SK-N-SH (cell line): ENCODE measurements around the gene NTN1. TPM values are rescaled to one million over a fixed set of nuclear protein-coding genes. Genes with fewer than 3 reads are reported as not detected.

Experiments
- CTCF ChIA-PET: fragments of 300-600, 350-600 bp; formaldehyde crosslinking; extraction: SDS; loops from one replicate; lab custom pipeline; 2021; lab: Yijun Ruan, JAX
- POLR2A ChIA-PET: fragments of 350-600 bp; sonication (Branson Sonifier 250); formaldehyde crosslinking; extraction: SDS; loops from one replicate; lab custom pipeline; 2020; ENCODE audit warnings: antibody characterized with exemption, inconsistent platforms; lab: Yijun Ruan, JAX
- DNase-seq: peaks from one replicate; pipeline ENCODE4 v3.0.0; 2012
- H2AFZ ChIP-seq: fragments of 200-600 bp; sonication (generic); 2 replicates; pipeline ENCODE4 v1.8.1; 2016; ENCODE audit warnings: antibody characterized with exemption, mild to moderate bottlenecking, low read depth
- H3F3A ChIP-seq: fragments of 200-600 bp; sonication (generic); replicated peaks from 2 replicates; pipeline ENCODE3; 2016; ENCODE audit warnings: antibody characterized with exemption, mild to moderate bottlenecking; ENCODE audit not compliant: insufficient read depth
- H3K27ac ChIP-seq, 2 experiments: fragments of 200-500 bp in 1 of 2; fragments of 200-600 bp in 1 of 2; sonication (Bioruptor generic) in 1 of 2; sonication (generic), shearing (Covaris generic) in 1 of 2; 2 replicates each; pipeline versions ENCODE4 v1.5.1 to v1.6.1; 2014 to 2016; ENCODE audit warnings: low read depth in 2 of 2, inconsistent platforms in 1 of 2, low read length in 1 of 2, mild to moderate bottlenecking in 1 of 2, mixed read lengths in 1 of 2
- H3K27me3 ChIP-seq: fragments of 200-600 bp; sonication (generic), shearing (Covaris generic); 2 replicates; pipeline ENCODE4 v1.6.1; 2016; ENCODE audit warnings: mixed run types; ENCODE audit not compliant: insufficient read depth
- H3K36me3 ChIP-seq, 2 experiments: fragments of 200-500 bp in 1 of 2; fragments of 200-600 bp in 1 of 2; sonication (Bioruptor generic) in 1 of 2; sonication (generic) in 1 of 2; replicated peaks in 1 of 2; 2 replicates each; pipeline versions ENCODE3 to v1.5.1; 2014 to 2016; ENCODE audit warnings: low read length in 1 of 2, mild to moderate bottlenecking in 1 of 2; ENCODE audit not compliant: insufficient read depth in 2 of 2, control insufficient read depth in 1 of 2
- H3K4me1 ChIP-seq, 2 experiments: fragments of 200-500 bp in 1 of 2; fragments of 200-600 bp in 1 of 2; sonication (Bioruptor generic) in 1 of 2; sonication (generic), shearing (Covaris generic) in 1 of 2; 2 replicates each; pipeline versions ENCODE4 v1.5.1 to v1.6.1; 2014 to 2016; ENCODE audit warnings: low read depth in 1 of 2, low read length in 1 of 2, mixed run types in 1 of 2; ENCODE audit not compliant: insufficient read depth in 2 of 2, control insufficient read depth in 1 of 2
- H3K4me2 ChIP-seq: fragments of 200-600 bp; sonication (generic), shearing (Covaris generic); 2 replicates; pipeline ENCODE4 v1.6.1; 2017; ENCODE audit warnings: mixed run types
- H3K4me3 ChIP-seq, 2 experiments: fragments of 200-500 bp in 1 of 2; fragments of 200-600 bp in 1 of 2; sonication (Bioruptor generic) in 1 of 2; sonication (generic), shearing (Covaris generic) in 1 of 2; 2 replicates each; pipeline versions ENCODE4 v1.5.1 to v1.8.1; 2014 to 2016; ENCODE audit warnings: low read depth in 2 of 2, inconsistent platforms in 1 of 2, low read length in 1 of 2, mild to moderate bottlenecking in 1 of 2, mixed read lengths in 1 of 2, moderate library complexity in 1 of 2
- H3K79me2 ChIP-seq: fragments of 200-600 bp; sonication (generic); 2 replicates; pipeline ENCODE4 v1.8.1; 2017; ENCODE audit warnings: mild to moderate bottlenecking; ENCODE audit not compliant: insufficient read depth
- H3K9ac ChIP-seq: fragments of 200-600 bp; sonication (generic); 2 replicates; pipeline ENCODE4 v1.6.1; 2017; ENCODE audit warnings: mixed run types
- H3K9me2 ChIP-seq: fragments of 200-600 bp; sonication (generic); 2 replicates; pipeline ENCODE4 v1.6.1; 2017; ENCODE audit warnings: mixed run types
- H3K9me3 ChIP-seq: fragments of 200-600 bp; sonication (generic); 2 replicates; pipeline ENCODE4 v1.6.1; 2017; ENCODE audit warnings: mixed run types, mild to moderate bottlenecking, moderate library complexity
- H4K20me1 ChIP-seq: fragments of 200-600 bp; sonication (generic); 2 replicates; pipeline ENCODE4 v1.6.1; 2017; ENCODE audit warnings: mild to moderate bottlenecking, mixed run types; ENCODE audit not compliant: insufficient read depth
- ELF1 ChIP-seq: IDR thresholded peaks from 2 replicates; pipeline ENCODE4 v1.4.0; 2012
- EZH2phosphoT487 ChIP-seq: fragments of 200-600 bp; sonication (generic); IDR thresholded peaks from 2 replicates; pipeline ENCODE4 v1.6.1; 2017; ENCODE audit warnings: low read depth, mixed run types, mild to moderate bottlenecking, antibody characterized with exemption, moderate library complexity, borderline replicate concordance
- FOXM1 ChIP-seq: IDR thresholded peaks from 2 replicates; pipeline ENCODE4 v1.4.0; 2012; ENCODE audit warnings: low read depth, mild to moderate bottlenecking
- GATA2 ChIP-seq: sonication (generic); formaldehyde crosslinking; IDR thresholded peaks from 2 replicates; pipeline ENCODE4 v1.5.0; 2020; ENCODE audit warnings: mild to moderate bottlenecking, missing genetic modification reagents
- POLR2AphosphoS5 ChIP-seq: IDR thresholded peaks from 2 replicates; pipeline ENCODE4 v1.6.1; 2012; ENCODE audit warnings: low read depth, low read length
- RAD21 ChIP-seq: IDR thresholded peaks from 2 replicates; pipeline ENCODE4 v1.6.1; 2012; ENCODE audit warnings: mild to moderate bottlenecking, low read length
- RXRA ChIP-seq: IDR thresholded peaks from 2 replicates; pipeline ENCODE4 v1.4.0; 2012; ENCODE audit warnings: low read depth, mild to moderate bottlenecking, borderline replicate concordance
- SIN3A ChIP-seq: IDR thresholded peaks from 2 replicates; pipeline ENCODE4 v1.6.1; 2012; ENCODE audit warnings: low read depth, mild to moderate bottlenecking, low read length, moderate library complexity, borderline replicate concordance
- TCF12 ChIP-seq: IDR thresholded peaks from 2 replicates; pipeline ENCODE4 v1.4.0; 2012
- WGBS: methylation state at CpG from one replicate; pipeline ENCODE4 v1.1.6; 2017; ENCODE audit warnings: low lambda C conversion rate; 5-methylcytosine and 5-hydroxymethylcytosine counted together
- polyA plus RNA-seq, 3 experiments: library from polyadenylated mRNA; depleted of rRNA; stranded (reverse); fragments of >200 nt; gene quantifications; 2 replicates each; pipeline ENCODE4 v1.2.3, GENCODE V29; 2012
- TF ChIP-seq, protein P1 (sequence below): IDR thresholded peaks from 2 replicates; pipeline ENCODE4 v1.4.0; 2012; ENCODE audit warnings: low read depth, borderline replicate concordance
- TF ChIP-seq, protein P2 (sequence below): IDR thresholded peaks from 2 replicates; pipeline ENCODE4 v1.4.0; 2012; ENCODE audit warnings: low read depth
- TF ChIP-seq, protein P3 (sequence below): IDR thresholded peaks from 2 replicates; pipeline ENCODE4 v1.4.0; 2012; ENCODE audit warnings: low read depth, borderline replicate concordance
- TF ChIP-seq, protein P4 (sequence below): fragments of 150-350 bp; IDR thresholded peaks from 2 replicates; pipeline ENCODE4 v1.6.1; 2016; ENCODE audit warnings: mild to moderate bottlenecking, low read depth, low read length

Gene NTN1
- polyA plus RNA-seq, 1 of the 3 experiments (the other 2 are of a cell fraction) = 0.05 TPM

DNA sequence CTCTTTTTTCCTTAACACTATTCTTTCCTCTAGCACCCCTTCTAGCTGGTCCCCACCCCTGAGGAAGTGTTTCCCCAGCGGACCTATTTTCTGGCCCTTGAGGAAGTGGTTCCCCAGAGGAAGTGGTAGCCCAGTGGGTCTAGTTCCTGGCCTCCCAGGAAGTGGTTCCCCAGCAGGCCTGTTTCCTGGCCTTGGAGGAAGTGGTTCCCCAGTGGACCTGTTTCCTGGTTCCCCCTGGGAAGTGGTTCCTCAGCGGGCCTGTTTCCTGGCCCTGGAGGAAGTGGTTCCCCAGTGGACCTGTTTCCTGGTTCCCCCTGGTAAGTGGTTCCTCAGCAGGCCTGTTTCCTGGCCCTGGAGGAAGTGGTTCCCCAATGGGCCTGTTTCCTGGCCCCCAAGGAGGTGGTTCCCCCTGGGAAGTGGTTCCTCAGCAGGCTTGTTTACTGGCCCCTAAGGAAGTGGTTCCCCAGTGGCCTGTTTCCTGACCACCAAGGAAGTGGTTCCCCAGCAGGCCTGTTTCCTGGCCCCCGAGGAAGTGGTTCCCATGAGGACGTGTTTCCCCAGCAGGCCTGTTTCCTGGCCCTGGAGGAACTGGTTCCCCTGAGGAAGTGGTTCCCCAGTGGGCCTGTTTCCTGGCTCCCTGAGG is 58.3 kb downstream of the NTN1 start:
- no peak overlapping the region for H3K27ac ChIP-seq
- no peak overlapping the region for H2AFZ ChIP-seq
- no peaks in the 10 kb centered on the region for H4K20me1 ChIP-seq
- ChIA-PET CTCF (no interaction called here), POLR2A (interaction anchor here (0.5 kb wide), 1 partner anchor 92 kb away, joined by 3 read pairs; no protein-coding TSS in a partner anchor)
- H3K79me2 ChIP-seq = no peaks in the 10 kb centered on the region
- 15% methylated on average over 4 of the region's 4 CpGs for WGBS
- H3K27me3 ChIP-seq = no peaks in the 10 kb centered on the region; the same call in 1 of the 2 replicates
- TF ChIP-seq, protein P1, sequence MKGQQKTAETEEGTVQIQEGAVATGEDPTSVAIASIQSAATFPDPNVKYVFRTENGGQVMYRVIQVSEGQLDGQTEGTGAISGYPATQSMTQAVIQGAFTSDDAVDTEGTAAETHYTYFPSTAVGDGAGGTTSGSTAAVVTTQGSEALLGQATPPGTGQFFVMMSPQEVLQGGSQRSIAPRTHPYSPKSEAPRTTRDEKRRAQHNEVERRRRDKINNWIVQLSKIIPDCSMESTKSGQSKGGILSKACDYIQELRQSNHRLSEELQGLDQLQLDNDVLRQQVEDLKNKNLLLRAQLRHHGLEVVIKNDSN = no peak
- TF ChIP-seq GATA2 (CRISPR knock-in tag) = no peak
- no peak for TF ChIP-seq FOXM1
- no peak for TF ChIP-seq ELF1
- TF ChIP-seq RAD21 = no peak
- TF ChIP-seq EZH2phosphoT487 = no peak
- no peak for TF ChIP-seq POLR2AphosphoS5
- H3K4me2 ChIP-seq = no peak overlapping the region
- no peaks in the 10 kb centered on the region for H3F3A ChIP-seq
- no peak overlapping the region for H3K9ac ChIP-seq
- no peaks in the 10 kb centered on the region for H3K9me2 ChIP-seq
- no peak overlapping the region for H3K4me3 ChIP-seq
- no peak for DNase-seq
- H3K4me1 ChIP-seq = no peaks in the 10 kb centered on the region
- no peaks in the 10 kb centered on the region for H3K9me3 ChIP-seq
- H3K36me3 ChIP-seq = no peaks in the 10 kb centered on the region

DNA sequence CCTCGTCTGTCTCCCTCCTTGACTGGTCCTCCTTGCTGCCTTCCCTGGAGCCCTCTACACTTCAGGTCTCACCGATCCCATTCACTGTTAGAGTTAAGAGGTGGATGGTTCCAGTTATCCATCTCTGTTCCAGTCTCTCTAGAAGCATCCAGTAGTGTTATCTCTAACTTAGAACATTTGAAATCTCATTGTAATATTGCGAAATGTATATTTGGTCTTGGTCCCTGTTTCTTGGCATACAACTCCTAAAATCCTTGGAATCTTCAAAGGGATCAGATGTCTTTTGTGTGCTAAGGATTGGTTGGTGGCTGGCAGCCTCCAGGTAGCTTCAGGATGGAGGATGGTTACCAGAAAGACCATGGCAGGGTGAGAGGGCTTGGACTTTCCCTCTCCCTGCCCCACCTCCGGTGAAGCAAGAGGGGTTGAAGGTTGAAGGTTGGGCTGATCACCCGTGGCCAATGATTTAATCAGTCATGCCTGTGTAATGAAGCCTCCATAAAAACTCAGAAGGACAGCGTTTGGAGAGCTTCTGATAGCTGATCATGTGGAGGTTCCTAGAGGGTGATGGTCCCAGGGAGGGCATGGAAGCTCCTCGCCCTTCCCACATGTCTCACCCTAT is 59.1 kb downstream of the NTN1 start:
- no peaks in the 10 kb centered on the region for H3K79me2 ChIP-seq
- H3K4me1 ChIP-seq = no peaks in the 10 kb centered on the region
- no peak overlapping the region for H3K27ac ChIP-seq
- H3K27me3 ChIP-seq = no peaks in the 10 kb centered on the region; the same call in 1 of the 2 replicates
- H3K4me2 ChIP-seq = no peak overlapping the region
- no peaks in the 10 kb centered on the region for H3K9me3 ChIP-seq
- TF ChIP-seq, protein P2, sequence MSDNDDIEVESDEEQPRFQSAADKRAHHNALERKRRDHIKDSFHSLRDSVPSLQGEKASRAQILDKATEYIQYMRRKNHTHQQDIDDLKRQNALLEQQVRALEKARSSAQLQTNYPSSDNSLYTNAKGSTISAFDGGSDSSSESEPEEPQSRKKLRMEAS = no peak
- no peak for TF ChIP-seq GATA2 (CRISPR knock-in tag)
- TF ChIP-seq ELF1 = no peak
- TF ChIP-seq SIN3A = no peak
- TF ChIP-seq, all 33 proteins: peak for 0
- Histone ChIP-seq H3K4me3 (no peak overlapping the region), H3F3A (no peaks in the 10 kb centered on the region), H3K36me3 (no peaks in the 10 kb centered on the region), H2AFZ (no peak overlapping the region), H3K9ac (no peak overlapping the region), H4K20me1 (no peaks in the 10 kb centered on the region), H3K9me2 (no peaks in the 10 kb centered on the region)
- CTCF ChIA-PET = no interaction called here
- DNase-seq = no peak
- 5% methylated on average over 7 of the region's 7 CpGs for WGBS
- POLR2A ChIA-PET = no interaction called here

DNA sequence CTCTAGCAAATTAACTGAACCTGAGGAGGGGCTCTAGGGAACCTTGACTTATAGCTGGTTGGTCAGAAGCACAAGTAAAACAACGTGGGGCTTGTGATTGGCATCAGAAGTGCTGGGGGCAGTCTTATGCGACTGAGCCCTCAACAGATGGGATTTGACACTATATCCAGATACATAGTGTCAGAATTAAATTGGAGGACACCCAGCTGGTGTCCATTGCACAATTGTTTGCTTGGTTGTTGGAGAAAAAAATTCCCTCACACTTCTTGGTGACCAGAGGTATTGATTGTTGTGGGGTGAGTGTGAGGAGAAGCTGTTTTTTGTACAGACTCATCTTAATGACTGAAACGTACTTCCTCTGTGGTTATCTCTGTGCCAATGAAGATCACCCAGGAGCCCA is 59.7 kb downstream of the NTN1 start:
- Histone ChIP-seq H2AFZ (no peak overlapping the region), H3K79me2 (no peaks in the 10 kb centered on the region), H3K27me3 (no peaks in the 10 kb centered on the region; the same call in 1 of the 2 replicates), H3K9ac (no peak overlapping the region), H3K36me3 (no peaks in the 10 kb centered on the region), H3K27ac (no peak overlapping the region), H3K9me2 (no peaks in the 10 kb centered on the region), H3K4me2 (no peak overlapping the region), H3F3A (no peaks in the 10 kb centered on the region), H3K9me3 (no peaks in the 10 kb centered on the region)
- ChIA-PET POLR2A (no interaction called here), CTCF (no interaction called here)
- no peak for DNase-seq
- WGBS = 3% methylated on average over 3 of the region's 3 CpGs
- TF ChIP-seq SIN3A = no peak
- TF ChIP-seq TCF12 = no peak
- TF ChIP-seq RXRA = no peak
- no peak for TF ChIP-seq EZH2phosphoT487
- TF ChIP-seq, protein P1 = no peak
- TF ChIP-seq, protein P3, sequence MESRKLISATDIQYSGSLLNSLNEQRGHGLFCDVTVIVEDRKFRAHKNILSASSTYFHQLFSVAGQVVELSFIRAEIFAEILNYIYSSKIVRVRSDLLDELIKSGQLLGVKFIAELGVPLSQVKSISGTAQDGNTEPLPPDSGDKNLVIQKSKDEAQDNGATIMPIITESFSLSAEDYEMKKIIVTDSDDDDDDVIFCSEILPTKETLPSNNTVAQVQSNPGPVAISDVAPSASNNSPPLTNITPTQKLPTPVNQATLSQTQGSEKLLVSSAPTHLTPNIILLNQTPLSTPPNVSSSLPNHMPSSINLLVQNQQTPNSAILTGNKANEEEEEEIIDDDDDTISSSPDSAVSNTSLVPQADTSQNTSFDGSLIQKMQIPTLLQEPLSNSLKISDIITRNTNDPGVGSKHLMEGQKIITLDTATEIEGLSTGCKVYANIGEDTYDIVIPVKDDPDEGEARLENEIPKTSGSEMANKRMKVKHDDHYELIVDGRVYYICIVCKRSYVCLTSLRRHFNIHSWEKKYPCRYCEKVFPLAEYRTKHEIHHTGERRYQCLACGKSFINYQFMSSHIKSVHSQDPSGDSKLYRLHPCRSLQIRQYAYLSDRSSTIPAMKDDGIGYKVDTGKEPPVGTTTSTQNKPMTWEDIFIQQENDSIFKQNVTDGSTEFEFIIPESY = no peak
- TF ChIP-seq, protein P4, sequence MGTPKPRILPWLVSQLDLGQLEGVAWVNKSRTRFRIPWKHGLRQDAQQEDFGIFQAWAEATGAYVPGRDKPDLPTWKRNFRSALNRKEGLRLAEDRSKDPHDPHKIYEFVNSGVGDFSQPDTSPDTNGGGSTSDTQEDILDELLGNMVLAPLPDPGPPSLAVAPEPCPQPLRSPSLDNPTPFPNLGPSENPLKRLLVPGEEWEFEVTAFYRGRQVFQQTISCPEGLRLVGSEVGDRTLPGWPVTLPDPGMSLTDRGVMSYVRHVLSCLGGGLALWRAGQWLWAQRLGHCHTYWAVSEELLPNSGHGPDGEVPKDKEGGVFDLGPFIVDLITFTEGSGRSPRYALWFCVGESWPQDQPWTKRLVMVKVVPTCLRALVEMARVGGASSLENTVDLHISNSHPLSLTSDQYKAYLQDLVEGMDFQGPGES = no peak
- TF ChIP-seq, all 33 proteins: peak for 0
- Histone ChIP-seq H3K4me1 (no peaks in the 10 kb centered on the region), H4K20me1 (no peaks in the 10 kb centered on the region), H3K4me3 (no peak overlapping the region)
